SJSA1 (cell line): ENCODE results near the gene CELF1. TPM values are rescaled to one million over a fixed set of nuclear protein-coding genes. Genes with fewer than 3 reads are reported as not detected.

ENCODE experiments used
- DNase-seq, 2 experiments: peaks; one replicate each; pipeline ENCODE4 v3.0.0-alpha.2; 2015 to 2020; ENCODE audit warnings: low spot score in 2 of 2, low read depth in 1 of 2
- H3K27ac ChIP-seq: fragments of 250-450 bp; sonication (Bioruptor Pico); 2 replicates; pipeline ENCODE4 v1.5.1; 2020; ENCODE audit warnings: mild to moderate bottlenecking, moderate library complexity
- H3K27me3 ChIP-seq: fragments of 250-450 bp; sonication (Bioruptor Pico); replicated peaks from 2 replicates; pipeline ENCODE4 v1.5.1; 2020; ENCODE audit warnings: mild to moderate bottlenecking, moderate library complexity
- H3K36me3 ChIP-seq: fragments of 250-450 bp; sonication (Bioruptor Pico); 2 replicates; pipeline ENCODE4 v1.5.1; 2020; ENCODE audit warnings: mild to moderate bottlenecking
- H3K4me1 ChIP-seq: fragments of 250-450 bp; sonication (Bioruptor Pico); replicated peaks from 2 replicates; pipeline ENCODE4 v1.6.1; 2021; ENCODE audit warnings: mild to moderate bottlenecking
- H3K4me3 ChIP-seq: fragments of 250-450 bp; sonication (Bioruptor Pico); 2 replicates; pipeline ENCODE4 v1.5.1; 2020; ENCODE audit warnings: mild to moderate bottlenecking
- H3K9me3 ChIP-seq: fragments of 250-450 bp; sonication (Bioruptor Pico); replicated peaks from 2 replicates; pipeline ENCODE4 v1.5.1; 2020; ENCODE audit warnings: mild to moderate bottlenecking
- total RNA-seq: library from RNA; depleted of rRNA; stranded (reverse); fragments of >200 nt; shearing (Covaris generic); gene quantifications from 2 replicates; pipeline ENCODE4 v1.2.3, GENCODE V29; 2014; rRNA removed

Gene CELF1
- 50.6 and 77.6 TPM in 2 replicates for total RNA-seq

DNA sequence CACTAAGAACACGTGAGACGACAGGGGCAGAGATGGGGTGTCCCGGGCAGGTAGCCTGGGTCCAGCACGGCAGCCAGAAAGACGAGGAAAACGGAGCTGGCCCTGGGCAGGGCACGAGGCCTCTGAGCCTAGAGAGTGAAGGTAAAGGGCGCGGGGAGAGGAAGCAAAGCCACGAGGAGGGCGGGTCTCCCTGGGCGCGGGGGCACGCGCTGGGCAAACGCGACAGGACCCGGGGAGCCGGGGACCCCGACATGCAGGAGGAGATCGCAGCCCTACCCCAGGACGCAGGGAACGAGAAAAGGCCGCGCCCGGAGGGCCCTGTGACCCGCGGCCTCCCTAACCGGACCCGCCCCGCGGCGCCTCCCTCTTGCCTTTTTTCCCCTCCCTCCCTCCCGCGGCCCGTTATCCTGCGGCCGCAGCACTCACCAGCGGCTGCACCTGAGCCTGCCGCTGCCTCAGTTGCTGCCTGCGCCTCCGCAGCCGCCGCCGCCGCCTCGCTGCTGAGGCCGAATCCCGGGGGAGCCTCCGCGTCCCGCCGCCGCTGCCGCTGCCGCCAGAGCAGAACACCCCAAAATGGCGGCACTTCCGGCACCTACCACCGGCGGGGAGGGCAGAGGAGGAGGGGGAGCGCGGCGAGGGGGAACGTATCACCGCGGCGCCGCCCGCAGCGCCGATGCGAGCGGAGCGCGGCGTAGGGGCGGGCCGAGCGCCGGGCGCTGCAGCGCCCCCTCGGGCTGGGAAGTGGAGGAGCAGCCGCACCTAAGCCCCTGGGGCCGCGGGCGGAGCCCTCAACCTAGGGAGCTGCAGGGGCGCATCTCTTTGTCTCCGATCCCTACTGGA lies at the start of gene CELF1:
TSS of gene CELF1 (minus strand) at position 567 of the 840 bp plus-strand sequence. CDS start 53,609 bp downstream, outside the sequence.
- Histone ChIP-seq H3K27ac (peak within 1 kb of the TSS; percentile 52), H3K27me3 (no peaks in the 10 kb centered on the region)
- peak; percentile 89 to 91 for DNase-seq

DNA sequence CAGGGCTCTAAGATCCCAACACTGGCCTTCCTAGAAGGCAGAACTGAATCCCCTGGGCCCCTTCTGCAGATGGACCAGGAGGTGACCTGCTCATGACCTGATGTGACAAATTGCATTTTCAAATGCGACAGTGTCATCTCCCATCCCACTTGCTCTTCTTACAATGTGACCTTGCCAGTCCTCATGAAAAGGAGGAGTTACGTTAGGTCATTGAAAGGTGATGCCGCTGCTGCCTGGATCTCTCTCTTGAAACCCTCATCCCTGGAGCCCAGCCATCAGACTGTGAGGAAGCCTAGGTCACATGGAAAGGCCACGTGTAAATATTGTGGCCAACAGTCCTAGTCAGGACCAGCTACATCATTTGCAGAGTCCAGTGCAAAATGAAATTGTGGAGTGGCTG lies 47.0 kb upstream of the CELF1 start:
- Histone ChIP-seq H3K4me1 (no peaks in the 10 kb centered on the region), H3K27ac (no peak overlapping the region), H3K9me3 (no peaks in the 10 kb centered on the region), H3K36me3 (no peaks in the 10 kb centered on the region), H3K27me3 (peaks cover 6% of the 10 kb centered on the region), H3K4me3 (no peak overlapping the region)
- no peak for DNase-seq

More for the DNA sequence above, at the start of gene CELF1:
- Histone ChIP-seq H3K4me3 (peak within 1 kb of the TSS; percentile 68), H3K4me1 (peaks cover 10% of the 10 kb centered on the region), H3K9me3 (no peaks in the 10 kb centered on the region), H3K36me3 (peaks cover 38% of the 10 kb centered on the region)

DNA sequence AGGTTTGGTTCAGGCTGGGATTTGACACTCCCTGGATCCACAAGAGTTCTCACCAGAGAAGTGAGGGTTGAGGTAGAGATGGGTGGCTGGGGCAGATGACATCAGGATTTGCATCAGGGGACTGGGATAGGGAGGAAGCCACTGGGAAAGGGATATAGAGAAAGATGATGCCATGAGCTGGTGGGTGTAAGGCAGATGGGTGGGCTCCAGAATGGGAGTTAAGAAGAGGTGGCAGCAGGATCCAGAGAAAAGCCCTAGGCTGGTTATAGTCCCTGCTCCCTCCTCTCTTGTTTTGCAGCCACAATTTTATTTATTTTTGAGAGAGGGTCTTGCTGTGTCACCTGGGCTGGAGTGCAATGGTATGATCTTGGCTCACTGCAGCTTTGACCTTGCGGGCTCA lies 43.0 kb upstream of the CELF1 start:
- Histone ChIP-seq H3K4me3 (no peak overlapping the region), H3K27ac (no peak overlapping the region), H3K36me3 (no peaks in the 10 kb centered on the region), H3K9me3 (no peaks in the 10 kb centered on the region), H3K27me3 (peaks cover 33% of the 10 kb centered on the region), H3K4me1 (peaks cover 4% of the 10 kb centered on the region)
- no peak for DNase-seq

DNA sequence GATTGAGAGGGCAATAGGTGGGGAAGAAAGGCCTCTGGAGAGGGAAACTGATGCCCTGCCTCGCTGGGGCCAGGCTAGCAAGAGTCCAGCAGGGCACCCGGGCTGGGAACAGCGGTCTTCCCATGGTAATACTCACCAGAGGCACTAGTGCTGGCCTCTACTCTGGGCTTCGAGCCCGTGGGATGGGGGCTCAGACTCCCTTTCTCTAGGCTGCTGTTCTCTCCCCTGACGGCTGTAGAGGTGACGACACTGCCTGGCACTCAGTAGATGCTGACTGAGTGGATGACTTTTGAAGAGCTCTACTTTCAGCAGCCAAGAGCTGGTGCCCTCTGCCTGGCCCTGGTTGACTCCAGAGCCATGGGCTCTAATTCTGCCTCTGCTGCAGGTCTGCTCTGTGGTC lies 42.1 kb upstream of the CELF1 start:
- Histone ChIP-seq H3K27me3 (peaks cover 33% of the 10 kb centered on the region), H3K27ac (no peak overlapping the region), H3K4me1 (peaks cover 4% of the 10 kb centered on the region), H3K9me3 (no peaks in the 10 kb centered on the region), H3K36me3 (no peaks in the 10 kb centered on the region), H3K4me3 (no peak overlapping the region)
- no peak for DNase-seq

DNA sequence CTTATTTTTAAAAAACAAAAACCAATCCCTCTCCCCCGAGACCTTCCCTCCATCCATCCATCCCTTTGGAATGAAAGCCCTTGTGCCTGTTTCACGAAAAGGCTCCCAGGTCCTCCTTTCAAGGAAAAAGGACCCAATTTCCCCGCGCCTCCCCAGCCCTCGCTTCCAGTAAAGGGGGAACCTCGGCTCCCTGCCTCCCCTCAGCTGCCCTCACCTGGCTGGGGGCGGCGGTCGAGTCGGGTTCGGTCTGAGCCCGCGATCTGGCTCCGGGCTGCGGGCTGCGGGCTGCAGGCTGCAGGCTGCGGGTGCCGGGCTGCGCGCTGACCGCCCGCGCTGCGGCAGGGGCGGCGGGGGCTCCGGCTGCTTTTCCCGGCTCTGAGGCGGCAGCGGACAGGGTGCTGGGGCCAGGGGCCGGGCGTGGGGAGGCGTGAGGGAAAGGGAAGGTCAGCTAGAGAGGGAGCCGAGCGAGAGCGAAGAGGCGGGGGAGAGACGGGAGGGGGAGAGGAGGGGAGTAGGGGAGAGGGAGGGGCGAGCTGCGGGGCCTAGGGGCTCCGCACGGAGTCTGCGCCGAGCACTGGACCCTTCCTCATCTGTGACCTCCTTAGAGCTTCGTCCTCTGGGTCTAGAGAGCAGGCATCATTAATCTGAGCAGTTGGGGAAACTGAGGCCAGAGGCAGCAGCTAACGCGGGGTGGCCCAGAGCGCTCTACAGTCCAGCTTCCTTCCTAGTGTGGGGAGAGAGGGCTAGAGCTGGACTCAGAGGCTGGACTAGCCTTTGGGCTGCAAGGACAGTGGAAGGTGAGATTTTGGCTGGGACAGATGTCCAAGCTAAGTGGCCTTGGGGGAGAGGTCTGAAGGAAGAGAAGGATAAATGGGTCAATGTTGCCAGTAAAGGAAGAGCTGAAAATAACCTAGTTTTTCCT lies 41.3 kb upstream of the CELF1 start, which contains the start of gene C1QTNF4:
TSS of gene C1QTNF4 (minus strand) at position 478 of the 922 bp plus-strand sequence. CDS start 3,601 bp downstream, outside the sequence.
- Histone ChIP-seq H3K27ac (no peak within 1 kb of the TSS), H3K36me3 (no peaks in the 10 kb centered on the region), H3K9me3 (no peaks in the 10 kb centered on the region), H3K27me3 (peaks cover 33% of the 10 kb centered on the region), H3K4me1 (peaks cover 4% of the 10 kb centered on the region), H3K4me3 (no peak within 1 kb of the TSS)
- DNase-seq = no peak

DNA sequence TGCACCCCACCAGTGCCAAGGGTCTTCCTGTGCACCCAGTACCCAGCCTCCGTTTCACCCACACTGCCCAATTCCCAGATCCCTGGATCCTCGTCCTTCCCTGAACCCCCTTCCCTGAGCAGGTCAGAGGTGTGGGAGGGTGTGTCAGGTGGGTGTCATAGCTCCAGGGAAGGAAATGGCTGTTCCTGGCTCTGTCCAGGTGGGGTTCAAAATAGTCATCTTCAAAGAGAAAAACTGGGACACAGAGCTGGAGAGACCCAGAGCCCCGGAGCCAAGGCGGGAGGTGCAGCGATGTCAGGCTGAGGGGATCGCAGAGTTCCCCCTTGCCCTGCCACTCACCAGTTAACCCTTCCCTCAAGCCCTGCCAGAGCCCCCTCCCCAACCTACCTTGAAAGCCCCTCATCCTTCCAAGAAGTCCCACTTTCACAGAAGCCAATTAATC lies 40.6 kb upstream of the CELF1 start:
- Histone ChIP-seq H3K4me3 (no peak overlapping the region), H3K27me3 (peaks cover 33% of the 10 kb centered on the region), H3K36me3 (no peaks in the 10 kb centered on the region), H3K4me1 (peaks cover 4% of the 10 kb centered on the region), H3K27ac (no peak overlapping the region), H3K9me3 (no peaks in the 10 kb centered on the region)
- DNase-seq = no peak

DNA sequence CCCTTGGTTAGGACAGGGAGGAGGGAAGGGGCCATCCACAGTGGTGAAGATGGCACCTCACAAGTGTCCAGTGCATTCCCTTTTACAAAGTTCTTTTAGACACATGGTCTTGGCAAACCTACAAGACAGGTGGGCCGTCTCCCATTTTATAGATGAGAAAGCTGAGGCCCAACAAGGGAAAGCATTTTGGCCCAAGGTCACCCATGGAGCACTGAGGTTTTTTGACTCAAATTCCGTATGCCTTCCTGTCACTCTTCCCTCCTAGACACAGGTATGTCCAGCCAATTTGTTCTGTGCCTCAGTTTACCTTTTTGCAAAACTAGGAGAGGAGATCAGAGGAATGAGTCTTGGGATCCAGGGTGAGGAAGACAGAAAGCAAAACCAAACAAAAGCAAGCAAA lies 40.0 kb upstream of the CELF1 start:
- Histone ChIP-seq H3K36me3 (no peaks in the 10 kb centered on the region), H3K4me3 (no peak overlapping the region), H3K27ac (no peak overlapping the region), H3K4me1 (peaks cover 4% of the 10 kb centered on the region), H3K9me3 (no peaks in the 10 kb centered on the region), H3K27me3 (peaks cover 33% of the 10 kb centered on the region)
- no peak for DNase-seq

DNA sequence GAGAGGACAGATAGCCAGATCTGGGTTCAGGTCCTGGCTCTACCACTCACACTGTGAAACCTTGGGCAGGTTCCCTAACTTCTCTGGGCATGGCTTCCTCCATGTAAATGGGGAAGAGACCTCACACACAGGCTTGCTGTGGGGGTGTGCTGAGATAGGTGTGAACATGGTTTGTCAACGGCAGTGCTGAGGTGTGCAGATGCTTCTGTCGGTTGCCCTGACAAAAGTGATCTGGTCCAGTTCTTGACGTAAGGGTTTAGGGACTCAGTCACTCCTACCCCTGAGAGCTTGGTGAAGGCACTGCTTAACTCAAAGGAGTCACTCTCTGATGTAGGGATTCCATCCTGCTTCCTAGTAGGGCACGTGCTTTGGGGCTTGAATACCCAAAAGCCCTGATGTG lies 39.3 kb upstream of the CELF1 start:
- H3K36me3 ChIP-seq = no peaks in the 10 kb centered on the region
- no peaks in the 10 kb centered on the region for H3K9me3 ChIP-seq
- peaks cover 33% of the 10 kb centered on the region for H3K27me3 ChIP-seq
- H3K4me1 ChIP-seq = peaks cover 4% of the 10 kb centered on the region
- no peak for DNase-seq
- no peak overlapping the region for H3K27ac ChIP-seq
- H3K4me3 ChIP-seq = no peak overlapping the region

DNA sequence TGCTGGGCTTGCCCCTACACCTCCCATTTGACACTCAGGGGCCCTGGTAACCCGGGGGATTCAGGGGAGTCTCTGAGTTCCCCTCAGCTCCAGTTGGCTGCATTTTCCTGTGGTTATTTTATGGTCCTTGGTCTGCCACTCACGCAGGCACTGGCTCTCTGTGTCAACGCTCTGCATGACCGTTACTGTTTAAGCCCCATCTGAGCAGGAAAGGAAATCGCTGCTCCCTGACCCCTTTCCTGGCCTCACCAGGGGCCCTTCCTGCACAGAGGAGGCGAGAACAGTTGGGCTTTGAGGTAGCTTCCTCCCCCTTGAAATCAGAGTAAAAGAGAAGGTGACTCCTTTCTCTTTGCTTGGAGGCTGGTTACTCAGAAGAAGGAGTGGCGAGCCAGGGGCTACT lies 38.8 kb upstream of the CELF1 start:
- H3K4me1 ChIP-seq = peaks cover 4% of the 10 kb centered on the region
- no peaks in the 10 kb centered on the region for H3K36me3 ChIP-seq
- no peaks in the 10 kb centered on the region for H3K9me3 ChIP-seq
- no peak overlapping the region for H3K27ac ChIP-seq
- peaks cover 33% of the 10 kb centered on the region for H3K27me3 ChIP-seq
- no peak for DNase-seq
- H3K4me3 ChIP-seq = no peak overlapping the region

DNA sequence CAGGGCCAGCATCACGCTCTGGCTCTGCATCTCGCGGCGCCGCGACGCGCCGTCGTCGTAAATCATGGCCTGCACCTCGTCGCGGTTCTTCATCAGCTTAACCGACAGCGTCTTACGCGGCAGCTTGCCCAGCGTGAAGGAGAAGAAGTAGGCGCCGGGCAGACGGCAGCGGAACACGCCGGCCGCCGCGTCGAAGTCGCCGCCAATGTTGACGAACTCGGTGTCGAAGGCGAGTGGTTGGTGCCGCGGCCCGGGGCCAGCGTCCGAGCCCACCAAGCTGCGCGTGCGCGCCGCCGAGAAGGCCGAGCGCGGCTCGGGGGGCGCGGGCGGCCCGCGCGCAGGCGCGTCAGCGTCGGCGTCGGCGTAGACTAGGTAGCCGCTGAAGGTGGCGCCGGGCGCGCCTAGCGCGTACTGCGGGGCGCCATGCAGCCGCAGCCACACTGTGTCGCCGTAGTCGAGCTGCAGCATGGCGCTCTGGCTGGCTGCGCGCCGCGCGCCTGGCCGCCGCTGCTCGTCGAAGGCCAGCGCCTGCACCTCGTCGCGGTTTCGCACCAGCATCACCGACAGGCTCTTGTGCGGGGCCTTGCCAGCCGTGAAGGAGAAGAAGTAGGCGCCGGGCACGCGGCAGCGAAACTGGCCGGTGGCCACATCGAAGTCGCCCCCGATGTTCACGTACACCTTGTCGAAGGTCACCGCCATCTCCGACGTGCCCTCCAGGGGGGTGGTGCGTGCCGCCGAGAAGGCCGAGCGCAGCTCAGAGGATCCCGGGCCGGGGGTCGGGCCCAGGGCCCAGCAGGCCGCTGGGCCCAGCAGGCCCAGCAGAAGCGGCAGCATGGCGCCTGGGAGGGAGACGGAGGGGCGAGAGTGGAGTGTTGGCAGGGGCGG lies 37.3 kb upstream of the CELF1 start:
- no peak overlapping the region for H3K27ac ChIP-seq
- H3K4me3 ChIP-seq = no peak overlapping the region
- peaks cover 30% of the 10 kb centered on the region for H3K27me3 ChIP-seq
- H3K9me3 ChIP-seq = no peaks in the 10 kb centered on the region
- no peak for DNase-seq
- no peaks in the 10 kb centered on the region; the same call in 1 of the 2 replicates for H3K36me3 ChIP-seq
- peaks cover 4% of the 10 kb centered on the region for H3K4me1 ChIP-seq

DNA sequence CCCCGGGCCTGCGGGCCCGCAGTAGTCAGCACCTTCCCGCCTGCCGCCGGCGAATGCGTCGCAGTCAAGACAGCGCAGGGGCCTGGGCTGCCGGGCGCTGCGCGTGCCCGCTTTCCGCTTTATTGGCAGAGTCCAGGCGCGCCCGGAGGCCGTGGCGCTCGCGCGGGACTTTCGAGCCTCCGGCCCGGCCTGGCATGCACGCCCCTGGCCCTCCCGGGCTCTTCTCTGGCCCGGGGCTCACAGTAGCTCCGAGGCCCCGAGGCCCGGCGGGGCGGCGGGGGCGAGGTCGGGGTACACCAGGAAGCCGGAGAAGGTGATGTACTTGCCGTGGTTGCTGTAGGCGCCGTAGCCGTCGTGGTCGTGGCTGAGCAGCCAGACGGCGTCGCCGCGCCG lies 36.6 kb upstream of the CELF1 start:
- H3K9me3 ChIP-seq = no peaks in the 10 kb centered on the region
- H3K27me3 ChIP-seq = peaks cover 24% of the 10 kb centered on the region
- peaks cover 6% of the 10 kb centered on the region for H3K36me3 ChIP-seq
- H3K27ac ChIP-seq = no peak overlapping the region
- no peak overlapping the region for H3K4me3 ChIP-seq
- H3K4me1 ChIP-seq = peaks cover 4% of the 10 kb centered on the region
- no peak for DNase-seq

DNA sequence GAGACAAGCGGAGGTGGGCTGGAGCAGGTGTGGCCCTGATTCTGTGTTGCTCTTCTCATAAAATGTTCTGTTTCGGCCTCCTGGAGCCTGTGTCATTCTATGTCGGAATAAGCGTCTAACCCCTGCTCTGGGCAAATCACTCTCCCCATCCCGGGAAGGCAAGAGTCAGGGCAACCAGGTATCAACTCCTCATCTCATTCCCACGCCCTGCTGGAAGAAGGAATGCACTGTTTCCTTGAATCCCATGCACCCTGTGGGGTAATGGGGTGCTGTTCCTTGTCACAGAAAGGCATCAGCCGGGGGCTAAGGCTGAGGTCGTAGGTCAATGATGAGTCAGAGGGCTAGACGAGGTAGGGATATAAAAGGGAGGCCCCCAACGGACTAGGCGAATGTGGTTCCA lies 36.2 kb upstream of the CELF1 start:
- no peaks in the 10 kb centered on the region for H3K9me3 ChIP-seq
- no peak for DNase-seq
- peaks cover 19% of the 10 kb centered on the region for H3K27me3 ChIP-seq
- peaks cover 3% of the 10 kb centered on the region for H3K4me1 ChIP-seq
- no peak overlapping the region for H3K4me3 ChIP-seq
- H3K36me3 ChIP-seq = peaks cover 9% of the 10 kb centered on the region
- no peak overlapping the region for H3K27ac ChIP-seq

DNA sequence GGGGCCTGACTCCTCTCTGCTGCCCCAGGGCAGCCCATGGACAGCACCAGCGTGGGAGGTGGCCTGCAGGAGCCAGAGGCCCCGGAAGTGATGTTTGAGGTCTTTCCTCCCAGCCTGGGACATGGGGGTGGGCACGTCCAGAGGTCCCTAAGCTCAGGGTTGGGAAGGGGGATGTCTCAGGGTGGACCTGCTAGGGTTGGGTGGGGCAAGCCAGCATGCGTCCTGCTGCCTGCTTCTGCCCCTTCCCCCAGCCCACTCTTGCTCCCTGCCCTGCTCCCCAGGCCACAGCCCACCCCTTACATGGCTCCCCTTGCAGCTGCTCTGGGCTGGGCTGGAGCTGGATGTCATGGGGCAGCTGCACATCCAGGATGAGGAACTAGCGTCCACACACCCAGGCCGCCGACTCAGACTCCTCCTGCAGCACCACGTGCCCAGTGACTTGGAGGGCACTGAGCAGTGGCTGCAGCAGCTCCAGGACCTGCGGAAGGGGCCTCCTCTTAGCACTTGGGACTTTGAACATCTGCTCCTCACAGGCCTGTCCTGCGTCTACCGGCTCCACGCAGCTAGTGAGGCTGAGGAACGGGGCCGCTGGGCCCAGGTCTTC lies 34.9 kb upstream of the CELF1 start:
- DNase-seq = no peak
- Histone ChIP-seq H3K36me3 (peaks cover 22% of the 10 kb centered on the region), H3K4me1 (no peaks in the 10 kb centered on the region), H3K27me3 (peaks cover 6% of the 10 kb centered on the region), H3K9me3 (no peaks in the 10 kb centered on the region), H3K4me3 (no peak overlapping the region), H3K27ac (no peak overlapping the region)
